ACHN (cell line): ENCODE results near the gene NXPH4.

ENCODE experiments used
- DNase-seq: peaks from one replicate; pipeline ENCODE4 v3.0.0-alpha.2; 2015
- in situ Hi-C: cut with HindIII; loops from 2 replicates; pipeline ENCODE4 v1.10.0; 2017; ENCODE audit warnings: low sequenced_read_pairs, low pct_ligation_motif_present, low pct_unique_long_range_greater_than_20kb

NXPH4 gene

GRCh38 chr12:57250956-57251355, 34.4 kb downstream of the NXPH4 start, which contains the start of gene STAC3:
TSS of gene STAC3 (minus strand) at chr12:57251187. CDS start at chr12:57249636, 1,551 bp downstream.
- in situ Hi-C loops: no loop called here
- DNase-seq: no peak

DNA sequence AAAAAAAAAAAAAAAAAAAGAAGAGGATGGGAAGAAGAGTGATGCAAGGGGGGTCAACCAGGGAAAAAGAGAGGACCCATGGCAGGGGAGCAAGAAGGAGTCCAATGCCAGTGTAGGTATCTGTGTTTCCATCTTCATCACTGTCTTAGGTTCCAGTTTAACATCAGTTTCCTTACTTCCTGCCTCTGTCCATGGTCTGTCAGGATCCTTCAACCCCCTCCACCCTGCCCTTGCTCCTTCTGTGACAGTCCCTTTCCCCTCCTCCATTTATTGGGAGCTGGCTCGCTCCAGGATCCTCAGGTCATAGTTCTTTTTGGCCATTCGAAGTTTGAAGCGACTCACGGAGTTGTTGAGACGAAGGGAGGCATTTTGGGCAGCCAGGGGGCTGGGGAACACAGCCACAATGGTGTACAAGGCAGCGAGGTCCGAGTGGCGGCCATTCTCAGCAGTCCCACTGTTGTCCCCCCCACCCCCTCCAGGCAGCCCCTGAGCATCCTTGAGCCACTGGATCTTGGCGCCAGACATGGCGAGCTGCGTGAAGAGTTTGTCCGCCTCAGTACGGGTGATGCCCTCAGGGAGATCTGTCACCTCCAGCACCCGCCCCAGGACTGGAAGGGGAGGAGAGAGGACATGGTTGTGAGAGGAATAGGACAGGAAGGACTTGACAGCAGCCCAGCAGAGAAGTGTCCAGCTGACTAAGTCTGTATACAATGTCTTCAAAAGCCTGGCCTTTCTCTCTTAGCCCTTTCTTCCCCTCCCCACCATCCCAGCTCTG, 38.1 kb downstream of the NXPH4 start:
- no peak for DNase-seq
- in situ Hi-C loops: no loop called here

DNA sequence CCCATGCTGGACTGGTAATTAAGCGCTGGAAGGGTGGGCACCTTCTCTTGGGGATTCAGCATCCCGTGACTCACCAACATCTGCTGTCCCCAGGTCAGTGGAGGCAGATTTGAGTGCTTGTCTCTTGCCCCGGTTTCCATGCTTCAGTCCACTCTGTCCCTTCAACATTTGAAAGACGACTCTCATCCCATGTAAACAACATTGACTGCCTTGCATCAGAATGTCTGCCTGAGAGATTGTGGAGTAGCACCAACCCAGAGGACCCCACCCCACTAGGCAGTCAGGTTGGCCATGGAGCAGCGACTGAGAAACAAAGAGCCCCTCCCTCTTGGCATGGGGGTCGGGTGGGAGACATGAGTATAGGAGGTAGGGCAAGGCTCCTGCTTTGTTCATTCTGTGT, 39.3 kb downstream of the NXPH4 start:
- no peak for DNase-seq
- in situ Hi-C loops: no loop called here

DNA sequence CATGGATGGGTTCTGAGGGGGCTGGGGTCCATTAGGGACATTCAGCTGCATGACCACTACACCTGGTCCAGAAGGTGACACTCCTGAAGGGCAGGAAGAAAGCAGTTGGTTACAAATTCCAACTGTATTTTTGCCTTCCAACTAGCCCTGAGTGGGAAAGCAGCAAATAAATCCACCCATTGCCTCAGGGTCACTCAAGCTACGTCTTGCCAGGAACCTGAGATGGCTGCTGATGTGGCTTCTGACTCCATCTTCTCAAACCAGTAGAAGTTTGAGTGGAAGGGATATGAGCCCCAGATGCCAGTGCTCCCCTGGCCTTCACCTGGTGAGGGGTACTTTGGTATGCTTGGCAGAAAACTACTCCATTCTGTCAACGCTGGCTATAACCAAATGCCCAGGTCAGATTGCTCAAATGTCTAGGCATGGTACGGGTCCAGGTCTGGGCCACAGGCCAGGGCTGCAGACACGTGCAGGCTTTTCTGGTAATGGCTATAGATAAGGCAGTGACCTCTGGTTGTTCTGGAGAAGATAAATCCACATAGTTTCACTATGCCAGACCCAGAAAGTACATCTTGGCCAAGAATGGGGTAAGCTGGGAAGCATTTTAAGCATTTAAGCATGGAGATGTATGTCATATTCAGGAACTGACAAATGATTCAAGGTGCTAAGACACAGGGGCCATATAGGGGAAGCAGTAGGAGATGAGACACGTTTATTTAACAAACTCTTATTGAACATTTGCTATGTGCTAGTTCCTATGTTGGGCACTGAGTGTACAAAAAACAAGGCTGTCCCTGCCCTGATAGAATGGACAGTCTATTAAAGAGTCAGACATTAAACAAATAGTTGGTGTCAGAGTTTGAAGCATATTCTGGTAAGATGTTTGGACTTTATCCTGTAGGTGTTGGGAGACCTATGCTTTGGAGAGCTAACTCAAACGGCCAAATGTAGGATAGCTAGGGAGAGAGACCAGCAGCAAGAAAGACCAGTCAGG, 42.7 kb downstream of the NXPH4 start:
- in situ Hi-C loops: no loop called here

GRCh38 chr12:57260366-57260765, 43.8 kb downstream of the NXPH4 start:
- in situ Hi-C loops: no loop called here
- no peak for DNase-seq

More for the DNA sequence above, 42.7 kb downstream of the NXPH4 start:
- DNase-seq: no peak

- in situ Hi-C loops: no loop called here
- no peak for DNase-seq
Observed at GRCh38 chr12:57261428-57261865, 44.9 kb downstream of the NXPH4 start.

- no peak for DNase-seq
- in situ Hi-C loops: no loop called here
Observed at GRCh38 chr12:57262126-57262822, 45.7 kb downstream of the NXPH4 start.

- in situ Hi-C loops: no loop called here
- no peak for DNase-seq
Observed at GRCh38 chr12:57263096-57263495, 46.5 kb downstream of the NXPH4 start.

- in situ Hi-C loops: no loop called here
- no peak for DNase-seq
Observed at GRCh38 chr12:57266681-57267080, 50.1 kb downstream of the NXPH4 start.

- in situ Hi-C loops: no loop called here
- no peak for DNase-seq
Observed at GRCh38 chr12:57268264-57268663, 51.7 kb downstream of the NXPH4 start.

- in situ Hi-C loops: no loop called here
- no peak for DNase-seq
Observed at GRCh38 chr12:57270966-57271470, 54.4 kb downstream of the NXPH4 start.

GRCh38 chr12:57272337-57273151, 56.0 kb downstream of the NXPH4 start:
- peak; percentile 18 for DNase-seq
- in situ Hi-C loops: no loop called here

GRCh38 chr12:57273516-57273915, 56.9 kb downstream of the NXPH4 start:
- in situ Hi-C loops: no loop called here
- no peak for DNase-seq
